ENCODE measurements around the gene LRRC1. TPM values are rescaled to one million over a fixed set of nuclear protein-coding genes. Genes with fewer than 3 reads are reported as not detected.

Gene LRRC1
- total and polyA plus RNA-seq, 2 of the 8 experiments (the other 6 are each of a cell fraction or from before 2014, with no cell fraction given), result 6.7 to 15.9 TPM

DNA sequence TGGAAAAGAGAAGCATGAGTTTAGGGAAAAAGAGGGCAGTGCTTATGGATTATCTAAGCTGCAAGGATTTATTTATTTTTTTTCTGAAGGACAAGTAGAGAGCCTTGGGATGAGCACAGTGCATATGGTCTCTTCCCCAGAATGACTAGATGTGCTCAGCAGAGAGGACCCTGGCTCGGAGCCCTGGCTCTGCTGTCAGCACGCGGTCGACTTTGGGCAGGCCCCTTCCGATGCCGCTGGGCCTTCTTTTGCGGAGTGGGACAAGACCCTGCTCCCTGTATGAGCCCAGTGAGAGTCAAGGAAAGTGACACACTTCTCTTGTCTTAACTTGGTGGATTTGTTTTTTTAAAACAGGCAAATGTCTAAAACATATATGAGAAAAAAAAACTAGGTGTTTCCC lies 51.4 kb downstream of the LRRC1 start (continued):
- TF ChIP-seq, protein P1, sequence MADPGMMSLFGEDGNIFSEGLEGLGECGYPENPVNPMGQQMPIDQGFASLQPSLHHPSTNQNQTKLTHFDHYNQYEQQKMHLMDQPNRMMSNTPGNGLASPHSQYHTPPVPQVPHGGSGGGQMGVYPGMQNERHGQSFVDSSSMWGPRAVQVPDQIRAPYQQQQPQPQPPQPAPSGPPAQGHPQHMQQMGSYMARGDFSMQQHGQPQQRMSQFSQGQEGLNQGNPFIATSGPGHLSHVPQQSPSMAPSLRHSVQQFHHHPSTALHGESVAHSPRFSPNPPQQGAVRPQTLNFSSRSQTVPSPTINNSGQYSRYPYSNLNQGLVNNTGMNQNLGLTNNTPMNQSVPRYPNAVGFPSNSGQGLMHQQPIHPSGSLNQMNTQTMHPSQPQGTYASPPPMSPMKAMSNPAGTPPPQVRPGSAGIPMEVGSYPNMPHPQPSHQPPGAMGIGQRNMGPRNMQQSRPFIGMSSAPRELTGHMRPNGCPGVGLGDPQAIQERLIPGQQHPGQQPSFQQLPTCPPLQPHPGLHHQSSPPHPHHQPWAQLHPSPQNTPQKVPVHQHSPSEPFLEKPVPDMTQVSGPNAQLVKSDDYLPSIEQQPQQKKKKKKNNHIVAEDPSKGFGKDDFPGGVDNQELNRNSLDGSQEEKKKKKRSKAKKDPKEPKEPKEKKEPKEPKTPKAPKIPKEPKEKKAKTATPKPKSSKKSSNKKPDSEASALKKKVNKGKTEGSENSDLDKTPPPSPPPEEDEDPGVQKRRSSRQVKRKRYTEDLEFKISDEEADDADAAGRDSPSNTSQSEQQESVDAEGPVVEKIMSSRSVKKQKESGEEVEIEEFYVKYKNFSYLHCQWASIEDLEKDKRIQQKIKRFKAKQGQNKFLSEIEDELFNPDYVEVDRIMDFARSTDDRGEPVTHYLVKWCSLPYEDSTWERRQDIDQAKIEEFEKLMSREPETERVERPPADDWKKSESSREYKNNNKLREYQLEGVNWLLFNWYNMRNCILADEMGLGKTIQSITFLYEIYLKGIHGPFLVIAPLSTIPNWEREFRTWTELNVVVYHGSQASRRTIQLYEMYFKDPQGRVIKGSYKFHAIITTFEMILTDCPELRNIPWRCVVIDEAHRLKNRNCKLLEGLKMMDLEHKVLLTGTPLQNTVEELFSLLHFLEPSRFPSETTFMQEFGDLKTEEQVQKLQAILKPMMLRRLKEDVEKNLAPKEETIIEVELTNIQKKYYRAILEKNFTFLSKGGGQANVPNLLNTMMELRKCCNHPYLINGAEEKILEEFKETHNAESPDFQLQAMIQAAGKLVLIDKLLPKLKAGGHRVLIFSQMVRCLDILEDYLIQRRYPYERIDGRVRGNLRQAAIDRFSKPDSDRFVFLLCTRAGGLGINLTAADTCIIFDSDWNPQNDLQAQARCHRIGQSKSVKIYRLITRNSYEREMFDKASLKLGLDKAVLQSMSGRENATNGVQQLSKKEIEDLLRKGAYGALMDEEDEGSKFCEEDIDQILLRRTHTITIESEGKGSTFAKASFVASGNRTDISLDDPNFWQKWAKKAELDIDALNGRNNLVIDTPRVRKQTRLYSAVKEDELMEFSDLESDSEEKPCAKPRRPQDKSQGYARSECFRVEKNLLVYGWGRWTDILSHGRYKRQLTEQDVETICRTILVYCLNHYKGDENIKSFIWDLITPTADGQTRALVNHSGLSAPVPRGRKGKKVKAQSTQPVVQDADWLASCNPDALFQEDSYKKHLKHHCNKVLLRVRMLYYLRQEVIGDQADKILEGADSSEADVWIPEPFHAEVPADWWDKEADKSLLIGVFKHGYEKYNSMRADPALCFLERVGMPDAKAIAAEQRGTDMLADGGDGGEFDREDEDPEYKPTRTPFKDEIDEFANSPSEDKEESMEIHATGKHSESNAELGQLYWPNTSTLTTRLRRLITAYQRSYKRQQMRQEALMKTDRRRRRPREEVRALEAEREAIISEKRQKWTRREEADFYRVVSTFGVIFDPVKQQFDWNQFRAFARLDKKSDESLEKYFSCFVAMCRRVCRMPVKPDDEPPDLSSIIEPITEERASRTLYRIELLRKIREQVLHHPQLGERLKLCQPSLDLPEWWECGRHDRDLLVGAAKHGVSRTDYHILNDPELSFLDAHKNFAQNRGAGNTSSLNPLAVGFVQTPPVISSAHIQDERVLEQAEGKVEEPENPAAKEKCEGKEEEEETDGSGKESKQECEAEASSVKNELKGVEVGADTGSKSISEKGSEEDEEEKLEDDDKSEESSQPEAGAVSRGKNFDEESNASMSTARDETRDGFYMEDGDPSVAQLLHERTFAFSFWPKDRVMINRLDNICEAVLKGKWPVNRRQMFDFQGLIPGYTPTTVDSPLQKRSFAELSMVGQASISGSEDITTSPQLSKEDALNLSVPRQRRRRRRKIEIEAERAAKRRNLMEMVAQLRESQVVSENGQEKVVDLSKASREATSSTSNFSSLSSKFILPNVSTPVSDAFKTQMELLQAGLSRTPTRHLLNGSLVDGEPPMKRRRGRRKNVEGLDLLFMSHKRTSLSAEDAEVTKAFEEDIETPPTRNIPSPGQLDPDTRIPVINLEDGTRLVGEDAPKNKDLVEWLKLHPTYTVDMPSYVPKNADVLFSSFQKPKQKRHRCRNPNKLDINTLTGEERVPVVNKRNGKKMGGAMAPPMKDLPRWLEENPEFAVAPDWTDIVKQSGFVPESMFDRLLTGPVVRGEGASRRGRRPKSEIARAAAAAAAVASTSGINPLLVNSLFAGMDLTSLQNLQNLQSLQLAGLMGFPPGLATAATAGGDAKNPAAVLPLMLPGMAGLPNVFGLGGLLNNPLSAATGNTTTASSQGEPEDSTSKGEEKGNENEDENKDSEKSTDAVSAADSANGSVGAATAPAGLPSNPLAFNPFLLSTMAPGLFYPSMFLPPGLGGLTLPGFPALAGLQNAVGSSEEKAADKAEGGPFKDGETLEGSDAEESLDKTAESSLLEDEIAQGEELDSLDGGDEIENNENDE (IDR thresholded peaks at IDR 0.05; ENCODE audit: insufficient replicate concordance, low read length), result no peak
- TF ChIP-seq SAP30 (IDR thresholded peaks at IDR 0.05; ENCODE audit: insufficient read depth, insufficient replicate concordance, low read length) (no peak), BRCA1 (IDR thresholded peaks at IDR 0.05; ENCODE audit: low read depth, low read length) (no peak), NRF1 (IDR thresholded peaks at IDR 0.05; ENCODE audit: low read depth, low read length) (no peak), CREB1 (IDR thresholded peaks at IDR 0.05) (no peak)
